Smooth muscle cell (in vitro differentiated cells): ENCODE measurements around the gene ARHGEF28. TPM values are rescaled to one million over a fixed set of nuclear protein-coding genes. Genes with fewer than 3 reads are reported as not detected.

Experiments
- DNase-seq: peaks from one replicate; lab custom pipeline; 2025; ENCODE audit not compliant: unreplicated experiment; lab: John Stamatoyannopoulos, UW
- H2AFZ ChIP-seq: fragments of 200-600 bp; sonication (generic); 2 replicates; pipeline ENCODE4 v1.6.0; 2016; ENCODE audit warnings: antibody characterized with exemption, low read depth, mild to moderate bottlenecking
- H3F3A ChIP-seq: fragments of 200-600 bp; sonication (generic); 2 replicates; pipeline ENCODE4 v1.6.0; 2017; ENCODE audit warnings: antibody characterized with exemption, low read depth
- H3K27ac ChIP-seq: fragments of 200-600 bp; sonication (generic); 2 replicates; pipeline ENCODE4 v1.5.1; 2016; ENCODE audit warnings: low read depth, mild to moderate bottlenecking
- H3K27me3 ChIP-seq: fragments of 200-600 bp; sonication (generic); 2 replicates; pipeline ENCODE4 v1.6.1; 2016; ENCODE audit warnings: low read depth, mild to moderate bottlenecking
- H3K36me3 ChIP-seq: fragments of 200-600 bp; sonication (generic); 2 replicates; pipeline ENCODE4 v1.5.1; 2016; ENCODE audit warnings: low read depth
- H3K4me1 ChIP-seq: fragments of 200-600 bp; sonication (generic); 2 replicates; pipeline ENCODE4 v1.5.1; 2016; ENCODE audit warnings: low read depth
- H3K4me2 ChIP-seq: fragments of 200-600 bp; sonication (generic); 2 replicates; pipeline ENCODE4 v1.6.0; 2016; ENCODE audit warnings: mild to moderate bottlenecking
- H3K4me3 ChIP-seq: fragments of 200-600 bp; sonication (generic); 2 replicates; pipeline ENCODE4 v1.5.1; 2016; ENCODE audit warnings: mild to moderate bottlenecking
- H3K79me2 ChIP-seq: fragments of 200-600 bp; sonication (generic); 2 replicates; pipeline ENCODE4 v1.6.0; 2016; ENCODE audit warnings: low read depth, mild to moderate bottlenecking
- H3K9ac ChIP-seq: fragments of 200-600 bp; sonication (generic); 2 replicates; pipeline ENCODE4 v1.6.0; 2016; ENCODE audit warnings: low read depth
- H3K9me3 ChIP-seq: fragments of 200-600 bp; sonication (generic); replicated peaks from 2 replicates; pipeline ENCODE4 v1.5.1; 2016; ENCODE audit warnings: low read depth
- H4K20me1 ChIP-seq: fragments of 200-600 bp; sonication (generic); 2 replicates; pipeline ENCODE4 v1.6.0; 2016; ENCODE audit warnings: low read depth
- CTCF ChIP-seq: fragments of 200-600 bp; sonication (generic); IDR thresholded peaks from 2 replicates; pipeline ENCODE4 v1.5.1; 2017; ENCODE audit warnings: borderline replicate concordance, mild to moderate bottlenecking, antibody characterized with exemption; ENCODE audit not compliant: insufficient read depth, poor library complexity, severe bottlenecking
- WGBS: methylation state at CpG from one replicate; pipeline ENCODE4 v1.1.7; 2016; ENCODE audit warnings: low lambda C conversion rate; 5-methylcytosine and 5-hydroxymethylcytosine counted together
- polyA plus RNA-seq: library from polyadenylated mRNA; unstranded; fragments of >200 nt; fragmentation: Nextera tagmentation; extraction: Ambion mirVana; gene quantifications from 2 replicates; pipeline ENCODE4 v1.2.1, GENCODE V29; 2016
- total RNA-seq: library from RNA; depleted of rRNA; stranded (reverse); fragments of >200 nt; gene quantifications from 2 replicates; pipeline ENCODE4 v1.2.3, GENCODE V29; 2014

ARHGEF28 gene
- total and polyA plus RNA-seq, 2 experiments from 2014 or later = 0.19 to 0.90 TPM

GRCh38 chr5:73943397-73943796 lies 317.4 kb downstream of the ARHGEF28 start:
- H3K27me3 ChIP-seq = no peaks in the 10 kb centered on the region
- H3F3A ChIP-seq = no peaks in the 10 kb centered on the region
- no peak overlapping the region for H2AFZ ChIP-seq
- H3K27ac ChIP-seq = no peak overlapping the region
- TF ChIP-seq CTCF = no peak
- no peaks in the 10 kb centered on the region for H3K9me3 ChIP-seq
- H3K9ac ChIP-seq = no peak overlapping the region
- H3K4me2 ChIP-seq = no peak overlapping the region
- no peak for DNase-seq
- no peak overlapping the region for H3K4me3 ChIP-seq
- no peaks in the 10 kb centered on the region for H4K20me1 ChIP-seq
- H3K79me2 ChIP-seq = no peaks in the 10 kb centered on the region
- WGBS = 100% methylated on average over 1 of the region's 1 CpG
- no peaks in the 10 kb centered on the region for H3K36me3 ChIP-seq
- H3K4me1 ChIP-seq = peaks cover 8% of the 10 kb centered on the region

- Histone ChIP-seq H2AFZ (no peak overlapping the region), H3K9ac (no peak overlapping the region), H3K4me3 (no peak overlapping the region), H3F3A (no peaks in the 10 kb centered on the region), H3K9me3 (no peaks in the 10 kb centered on the region), H3K79me2 (no peaks in the 10 kb centered on the region), H3K4me1 (peaks cover 18% of the 10 kb centered on the region), H3K4me2 (no peak overlapping the region), H3K27me3 (no peaks in the 10 kb centered on the region), H4K20me1 (no peaks in the 10 kb centered on the region), H3K36me3 (no peaks in the 10 kb centered on the region), H3K27ac (no peak overlapping the region)
- no peak for TF ChIP-seq CTCF
- WGBS = 94% methylated on average over 1 of the region's 1 CpG
- no peak for DNase-seq
These were observed 318.6 kb downstream of the ARHGEF28 start for GRCh38 chr5:73944581-73944980.

- no peak overlapping the region for H3K4me3 ChIP-seq
- 86% methylated on average over 7 of the region's 7 CpGs for WGBS
- no peak overlapping the region for H2AFZ ChIP-seq
- peak; percentile 36 for TF ChIP-seq CTCF
- no peaks in the 10 kb centered on the region for H3K27me3 ChIP-seq
- H3K4me1 ChIP-seq = peaks cover 18% of the 10 kb centered on the region
- no peaks in the 10 kb centered on the region for H3K9me3 ChIP-seq
- no peak overlapping the region for H3K4me2 ChIP-seq
- no peak for DNase-seq
- no peak overlapping the region for H3K9ac ChIP-seq
- H3K79me2 ChIP-seq = no peaks in the 10 kb centered on the region
- no peaks in the 10 kb centered on the region for H4K20me1 ChIP-seq
- no peak overlapping the region for H3K27ac ChIP-seq
- no peaks in the 10 kb centered on the region for H3K36me3 ChIP-seq
- no peaks in the 10 kb centered on the region for H3F3A ChIP-seq
These were observed 319.5 kb downstream of the ARHGEF28 start for GRCh38 chr5:73945505-73945904.

GRCh38 chr5:73946278-73946677 lies 320.3 kb downstream of the ARHGEF28 start:
- H4K20me1 ChIP-seq = no peaks in the 10 kb centered on the region
- no peaks in the 10 kb centered on the region for H3K9me3 ChIP-seq
- no peak overlapping the region for H3K4me2 ChIP-seq
- no peaks in the 10 kb centered on the region for H3K79me2 ChIP-seq
- no peak overlapping the region for H3K27ac ChIP-seq
- no peak for DNase-seq
- no peaks in the 10 kb centered on the region for H3K36me3 ChIP-seq
- H3K4me1 ChIP-seq = peaks cover 18% of the 10 kb centered on the region
- TF ChIP-seq CTCF = no peak
- H3F3A ChIP-seq = no peaks in the 10 kb centered on the region
- H3K9ac ChIP-seq = no peak overlapping the region
- no peak overlapping the region for H3K4me3 ChIP-seq
- no peaks in the 10 kb centered on the region for H3K27me3 ChIP-seq
- H2AFZ ChIP-seq = no peak overlapping the region
- 77% methylated on average over 5 of the region's 5 CpGs for WGBS
